NOMO-1 treated with DMSO at 0.1 percent for 48 hours (cell line): ENCODE measurements around the gene TCF21.
"Not testable (repeated sequence)": the region's sequence is repeated elsewhere in the genome, so short reads cannot be mapped to it uniquely, and the experiment has no call there.

Experiments
- DNase-seq: peaks from one replicate; lab custom pipeline; 2025; ENCODE audit not compliant: unreplicated experiment; lab: John Stamatoyannopoulos, UW

TCF21 gene

GRCh38 chr6:133921249-133921859, 32.4 kb downstream of the TCF21 start:
- peak; percentile 68 for DNase-seq

GRCh38 chr6:133923938-133924593, 35.2 kb downstream of the TCF21 start:
- peak; percentile 52 for DNase-seq

- DNase-seq: not testable (repeated sequence)
Observed at GRCh38 chr6:133931221-133931620, 42.3 kb downstream of the TCF21 start.

GRCh38 chr6:133936352-133936751, 47.4 kb downstream of the TCF21 start:
- DNase-seq: not testable (repeated sequence)

- DNase-seq: no peak
Observed at GRCh38 chr6:133937909-133938308, 49.0 kb downstream of the TCF21 start.

- DNase-seq: no peak
Observed at GRCh38 chr6:133938533-133938932, 49.6 kb downstream of the TCF21 start.

- no peak for DNase-seq
Observed at GRCh38 chr6:133939778-133940667, 51.1 kb downstream of the TCF21 start.
